SU-DHL-6 (cell line): ENCODE measurements around the gene FUCA1.

Experiments used
- EZH2phosphoT487 ChIP-seq: fragments of 200-600 bp; sonication (generic), shearing (Covaris generic); conservative IDR thresholded peaks from 2 replicates; pipeline ENCODE4 v1.6.1; 2018; ENCODE audit warnings: mild to moderate bottlenecking, antibody characterized with exemption, low read length, moderate library complexity, mixed read lengths
- TF ChIP-seq, protein P1 (sequence below): fragments of 200-600 bp; sonication (generic); IDR thresholded peaks from one replicate; pipeline ENCODE4 v1.5.1; 2017; ENCODE audit warnings: antibody characterized with exemption, mild to moderate bottlenecking, low read length, moderate library complexity; ENCODE audit not compliant: insufficient read depth, poor library complexity, severe bottlenecking

GRCh38 chr1:23827717-23828116, 40.4 kb downstream of the FUCA1 start:
- TF ChIP-seq, protein P1, sequence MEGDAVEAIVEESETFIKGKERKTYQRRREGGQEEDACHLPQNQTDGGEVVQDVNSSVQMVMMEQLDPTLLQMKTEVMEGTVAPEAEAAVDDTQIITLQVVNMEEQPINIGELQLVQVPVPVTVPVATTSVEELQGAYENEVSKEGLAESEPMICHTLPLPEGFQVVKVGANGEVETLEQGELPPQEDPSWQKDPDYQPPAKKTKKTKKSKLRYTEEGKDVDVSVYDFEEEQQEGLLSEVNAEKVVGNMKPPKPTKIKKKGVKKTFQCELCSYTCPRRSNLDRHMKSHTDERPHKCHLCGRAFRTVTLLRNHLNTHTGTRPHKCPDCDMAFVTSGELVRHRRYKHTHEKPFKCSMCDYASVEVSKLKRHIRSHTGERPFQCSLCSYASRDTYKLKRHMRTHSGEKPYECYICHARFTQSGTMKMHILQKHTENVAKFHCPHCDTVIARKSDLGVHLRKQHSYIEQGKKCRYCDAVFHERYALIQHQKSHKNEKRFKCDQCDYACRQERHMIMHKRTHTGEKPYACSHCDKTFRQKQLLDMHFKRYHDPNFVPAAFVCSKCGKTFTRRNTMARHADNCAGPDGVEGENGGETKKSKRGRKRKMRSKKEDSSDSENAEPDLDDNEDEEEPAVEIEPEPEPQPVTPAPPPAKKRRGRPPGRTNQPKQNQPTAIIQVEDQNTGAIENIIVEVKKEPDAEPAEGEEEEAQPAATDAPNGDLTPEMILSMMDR, result no peak
- no peak for TF ChIP-seq EZH2phosphoT487
